Ovary (tissue), 3 donors: Measurements from ENCODE around the gene TACC2.

ENCODE experiments used
- POLR2A ChIP-seq: fragments of 450-650 bp; IDR thresholded peaks from one replicate; pipeline ENCODE4 v1.6.1; 2017; ENCODE audit warnings: antibody characterized with exemption, mild to moderate bottlenecking, moderate library complexity
- TF ChIP-seq, protein P1 (sequence below), 3 donors: fragments of 450-650 bp in 2 of 3; fragments of 200-600 bp in 1 of 3; IDR thresholded peaks; one replicate each; pipeline versions ENCODE4 v1.5.1 to v1.8.0; 2016 to 2022; ENCODE audit warnings: antibody characterized with exemption in 3 of 3, mild to moderate bottlenecking in 1 of 3
- donor health status: DM: no; HTN: no; CAD: no.

- no peak for TF ChIP-seq POLR2A
- TF ChIP-seq, protein P1, sequence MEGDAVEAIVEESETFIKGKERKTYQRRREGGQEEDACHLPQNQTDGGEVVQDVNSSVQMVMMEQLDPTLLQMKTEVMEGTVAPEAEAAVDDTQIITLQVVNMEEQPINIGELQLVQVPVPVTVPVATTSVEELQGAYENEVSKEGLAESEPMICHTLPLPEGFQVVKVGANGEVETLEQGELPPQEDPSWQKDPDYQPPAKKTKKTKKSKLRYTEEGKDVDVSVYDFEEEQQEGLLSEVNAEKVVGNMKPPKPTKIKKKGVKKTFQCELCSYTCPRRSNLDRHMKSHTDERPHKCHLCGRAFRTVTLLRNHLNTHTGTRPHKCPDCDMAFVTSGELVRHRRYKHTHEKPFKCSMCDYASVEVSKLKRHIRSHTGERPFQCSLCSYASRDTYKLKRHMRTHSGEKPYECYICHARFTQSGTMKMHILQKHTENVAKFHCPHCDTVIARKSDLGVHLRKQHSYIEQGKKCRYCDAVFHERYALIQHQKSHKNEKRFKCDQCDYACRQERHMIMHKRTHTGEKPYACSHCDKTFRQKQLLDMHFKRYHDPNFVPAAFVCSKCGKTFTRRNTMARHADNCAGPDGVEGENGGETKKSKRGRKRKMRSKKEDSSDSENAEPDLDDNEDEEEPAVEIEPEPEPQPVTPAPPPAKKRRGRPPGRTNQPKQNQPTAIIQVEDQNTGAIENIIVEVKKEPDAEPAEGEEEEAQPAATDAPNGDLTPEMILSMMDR (IDR thresholded peaks at IDR 0.05) = no peak
These were observed 53.9 kb downstream of the TACC2 start for GRCh38 chr10:122042836-122043235.
